ENCODE data around the gene CACNB4.

- TF ChIP-seq TAF1 (IDR thresholded peaks at IDR 0.05; ENCODE audit: borderline replicate concordance, low read depth, low read length) (no peak), RAD21 (IDR thresholded peaks at IDR 0.05; ENCODE audit: insufficient read depth, low read depth, low read length) (no peak), POLR2A (IDR thresholded peaks at IDR 0.05; ENCODE audit: low read depth, low read length) (no peak), RAD51 (IDR thresholded peaks at IDR 0.05) (no peak), HDAC6 (IDR thresholded peaks at IDR 0.05; ENCODE audit: unreplicated experiment) (no peak)
Observed at GRCh38 chr2:151882786-151883445, 215.9 kb downstream of the CACNB4 start.
